Hepatic stellate cell (primary cell): ENCODE measurements around the gene FAM98A.

Experiments
- DNase-seq: peaks from one replicate; pipeline ENCODE4 v3.0.0; 2011; ENCODE audit warnings: low spot score

The FAM98A gene

GRCh38 chr2:33599175-33599942, at the start of gene FAM98A:
TSS of gene FAM98A (minus strand) at chr2:33599299. CDS start at chr2:33599221, 78 bp downstream.
- DNase-seq: peak; percentile 95

- no peak for DNase-seq
Observed at GRCh38 chr2:33645861-33646260, 46.8 kb upstream of the FAM98A start.

GRCh38 chr2:33644215-33644614, 45.1 kb upstream of the FAM98A start:
- DNase-seq: no peak

- DNase-seq: no peak
Observed at GRCh38 chr2:33636001-33636400, 36.9 kb upstream of the FAM98A start.

GRCh38 chr2:33634261-33634910, 35.3 kb upstream of the FAM98A start:
- no peak for DNase-seq

- no peak for DNase-seq
Observed at GRCh38 chr2:33633315-33633714, 34.2 kb upstream of the FAM98A start.

- DNase-seq: no peak
Observed at GRCh38 chr2:33632831-33633230, 33.7 kb upstream of the FAM98A start.

GRCh38 chr2:33628031-33628827, 29.1 kb upstream of the FAM98A start:
- no peak for DNase-seq

GRCh38 chr2:33619028-33619427, 19.9 kb upstream of the FAM98A start:
- no peak for DNase-seq

GRCh38 chr2:33617989-33618388, 18.9 kb upstream of the FAM98A start:
- DNase-seq: no peak

- no peak for DNase-seq
Observed at GRCh38 chr2:33617401-33617800, 18.3 kb upstream of the FAM98A start.

- no peak for DNase-seq
Observed at GRCh38 chr2:33616873-33617272, 17.8 kb upstream of the FAM98A start.

- no peak for DNase-seq
Observed at GRCh38 chr2:33614190-33614589, 15.1 kb upstream of the FAM98A start.

- DNase-seq: no peak
Observed at GRCh38 chr2:33607905-33608304, 8.8 kb upstream of the FAM98A start.

GRCh38 chr2:33607251-33607721, 8.2 kb upstream of the FAM98A start:
- DNase-seq: no peak

- no peak for DNase-seq
Observed at GRCh38 chr2:33606622-33607021, 7.5 kb upstream of the FAM98A start.

- DNase-seq: no peak
Observed at GRCh38 chr2:33606100-33606499, 7.0 kb upstream of the FAM98A start.

GRCh38 chr2:33605056-33605455, 6.0 kb upstream of the FAM98A start:
- DNase-seq: no peak

- no peak for DNase-seq
Observed at GRCh38 chr2:33603416-33603815, 4.3 kb upstream of the FAM98A start.

- DNase-seq: no peak
Observed at GRCh38 chr2:33602201-33602830, 3.2 kb upstream of the FAM98A start.

GRCh38 chr2:33599943-33600192, 769 bp upstream of the FAM98A start:
- DNase-seq: no peak

- peak; percentile 46 for DNase-seq
Observed at GRCh38 chr2:33598561-33599174, 431 bp downstream of the FAM98A start.
